ENCODE results near the gene TBC1D22A.
"Not testable (repeated sequence)": the region's sequence is repeated elsewhere in the genome, so short reads cannot be mapped to it uniquely, and the experiment has no call there.

Gene TBC1D22A

GRCh38 chr22:46730568-46731245 is 31.7 kb upstream of the TBC1D22A start:
- in situ Hi-C loops (cut with HindIII; ENCODE audit: low pct_ligation_motif_present, low sequenced_read_pairs): no loop called here
- H3K36me3 ChIP-seq (replicated peaks): peaks cover 2% of the 10 kb centered on the region
- H3K4me3 ChIP-seq (ENCODE audit: low read depth, low read length): no peak overlapping the region
- no peaks in the 10 kb centered on the region for H3K27me3 ChIP-seq (replicated peaks)
- no peak for DNase-seq
- H3K27ac ChIP-seq: no peak overlapping the region
- TF ChIP-seq, protein P1, sequence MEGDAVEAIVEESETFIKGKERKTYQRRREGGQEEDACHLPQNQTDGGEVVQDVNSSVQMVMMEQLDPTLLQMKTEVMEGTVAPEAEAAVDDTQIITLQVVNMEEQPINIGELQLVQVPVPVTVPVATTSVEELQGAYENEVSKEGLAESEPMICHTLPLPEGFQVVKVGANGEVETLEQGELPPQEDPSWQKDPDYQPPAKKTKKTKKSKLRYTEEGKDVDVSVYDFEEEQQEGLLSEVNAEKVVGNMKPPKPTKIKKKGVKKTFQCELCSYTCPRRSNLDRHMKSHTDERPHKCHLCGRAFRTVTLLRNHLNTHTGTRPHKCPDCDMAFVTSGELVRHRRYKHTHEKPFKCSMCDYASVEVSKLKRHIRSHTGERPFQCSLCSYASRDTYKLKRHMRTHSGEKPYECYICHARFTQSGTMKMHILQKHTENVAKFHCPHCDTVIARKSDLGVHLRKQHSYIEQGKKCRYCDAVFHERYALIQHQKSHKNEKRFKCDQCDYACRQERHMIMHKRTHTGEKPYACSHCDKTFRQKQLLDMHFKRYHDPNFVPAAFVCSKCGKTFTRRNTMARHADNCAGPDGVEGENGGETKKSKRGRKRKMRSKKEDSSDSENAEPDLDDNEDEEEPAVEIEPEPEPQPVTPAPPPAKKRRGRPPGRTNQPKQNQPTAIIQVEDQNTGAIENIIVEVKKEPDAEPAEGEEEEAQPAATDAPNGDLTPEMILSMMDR (IDR thresholded peaks at IDR 0.05; ENCODE audit: low read depth, low read length, missing control alignments): no peak

DNA sequence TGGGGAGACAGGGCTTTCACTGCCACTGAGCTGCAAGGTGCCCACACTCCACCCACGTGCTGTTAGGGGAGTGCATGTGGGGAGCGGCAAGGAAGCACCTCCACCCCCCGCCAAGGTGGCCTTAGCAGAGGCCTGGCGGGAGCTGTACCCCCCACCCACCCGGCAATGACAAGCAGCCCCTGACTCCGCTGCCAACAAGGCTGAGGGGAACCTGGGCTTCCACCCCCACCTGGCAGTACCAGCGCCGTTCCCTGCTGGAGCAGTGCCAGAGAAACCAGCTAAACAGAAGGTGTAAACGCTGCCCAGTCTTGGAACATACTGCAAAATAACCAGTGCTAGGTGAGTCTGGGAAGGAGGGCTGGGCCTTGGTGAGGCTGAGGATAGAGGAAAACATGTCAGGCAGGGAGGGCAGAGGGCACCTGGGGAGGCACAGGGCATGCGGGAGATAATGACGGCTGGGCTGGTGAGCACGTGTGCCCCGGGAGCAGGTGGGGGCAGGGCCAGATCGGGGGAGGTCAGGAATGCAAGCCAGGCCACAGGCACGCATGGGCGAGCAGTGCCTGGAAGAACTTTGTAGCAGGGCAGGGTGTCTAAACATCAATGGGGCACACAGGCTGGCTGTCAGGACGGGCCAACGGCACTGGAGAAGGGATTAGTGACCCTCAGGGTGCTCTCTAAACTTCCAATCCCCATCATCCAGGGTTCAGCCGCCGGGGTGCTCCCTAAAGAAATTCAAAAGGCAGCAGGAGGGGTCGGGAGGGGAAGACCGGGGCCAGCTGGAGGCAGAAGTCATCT is 31.0 kb upstream of the TBC1D22A start:
- TF ChIP-seq, protein P1 (IDR thresholded peaks at IDR 0.05; ENCODE audit: low read depth, low read length, missing control alignments): no peak
- in situ Hi-C loops (cut with HindIII; ENCODE audit: low pct_ligation_motif_present, low sequenced_read_pairs): no loop called here
- no peaks in the 10 kb centered on the region for H3K27me3 ChIP-seq (replicated peaks)
- DNase-seq: no peak
- H3K4me3 ChIP-seq (ENCODE audit: low read depth, low read length): no peak overlapping the region
- peaks cover 2% of the 10 kb centered on the region for H3K36me3 ChIP-seq (replicated peaks)
- no peak overlapping the region for H3K27ac ChIP-seq

GRCh38 chr22:46732041-46732379 is 30.4 kb upstream of the TBC1D22A start:
- TF ChIP-seq, protein P1 (IDR thresholded peaks at IDR 0.05; ENCODE audit: low read depth, low read length, missing control alignments): no peak
- H3K27me3 ChIP-seq (replicated peaks): no peaks in the 10 kb centered on the region
- in situ Hi-C loops (cut with HindIII; ENCODE audit: low pct_ligation_motif_present, low sequenced_read_pairs): no loop called here
- peaks cover 2% of the 10 kb centered on the region for H3K36me3 ChIP-seq (replicated peaks)
- H3K4me3 ChIP-seq (ENCODE audit: low read depth, low read length): no peak overlapping the region
- no peak for DNase-seq
- no peak overlapping the region for H3K27ac ChIP-seq

- no peak overlapping the region for H3K27ac ChIP-seq
- H3K4me3 ChIP-seq (ENCODE audit: low read depth, low read length): no peak overlapping the region
- in situ Hi-C loops (cut with HindIII; ENCODE audit: low pct_ligation_motif_present, low sequenced_read_pairs): no loop called here
- no peak for DNase-seq
- no peaks in the 10 kb centered on the region for H3K27me3 ChIP-seq (replicated peaks)
- TF ChIP-seq, protein P1 (IDR thresholded peaks at IDR 0.05; ENCODE audit: low read depth, low read length, missing control alignments): no peak
- peaks cover 2% of the 10 kb centered on the region for H3K36me3 ChIP-seq (replicated peaks)
These were observed 29.9 kb upstream of the TBC1D22A start for GRCh38 chr22:46732513-46732912.

DNA sequence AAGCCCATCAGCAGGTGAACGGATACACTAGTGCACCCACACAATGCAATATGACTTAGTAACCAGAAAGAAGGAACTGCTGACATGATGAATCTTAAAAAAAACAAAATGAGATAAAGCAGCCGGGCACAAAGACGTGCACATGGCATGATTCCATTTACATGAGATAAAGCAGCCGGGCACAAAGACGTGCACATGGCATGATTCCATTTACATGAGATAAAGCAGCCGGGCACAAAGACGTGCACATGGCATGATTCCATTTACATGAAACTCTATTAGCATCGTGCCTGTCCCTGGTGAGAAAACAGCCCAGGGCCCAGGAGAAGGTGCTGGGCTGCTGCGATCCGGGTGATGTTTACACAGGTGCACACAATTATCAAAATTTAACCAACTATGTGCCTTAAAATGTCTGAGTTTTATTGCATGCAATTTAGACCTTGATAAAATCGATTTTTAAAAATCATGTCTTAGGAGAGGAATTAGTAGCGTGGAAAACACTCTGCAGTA is 28.2 kb upstream of the TBC1D22A start:
- DNase-seq; H3K27ac ChIP-seq; H3K4me3 ChIP-seq (ENCODE audit: low read depth, low read length); in situ Hi-C loops (cut with HindIII; ENCODE audit: low pct_ligation_motif_present, low sequenced_read_pairs); H3K36me3 ChIP-seq (replicated peaks); H3K27me3 ChIP-seq (replicated peaks): not testable (repeated sequence)

- no peaks in the 10 kb centered on the region for H3K27me3 ChIP-seq (replicated peaks)
- no peak overlapping the region for H3K27ac ChIP-seq
- TF ChIP-seq, protein P1 (IDR thresholded peaks at IDR 0.05; ENCODE audit: low read depth, low read length, missing control alignments): no peak
- DNase-seq: no peak
- in situ Hi-C loops (cut with HindIII; ENCODE audit: low pct_ligation_motif_present, low sequenced_read_pairs): no loop called here
- no peak overlapping the region for H3K4me3 ChIP-seq (ENCODE audit: low read depth, low read length)
- no peaks in the 10 kb centered on the region for H3K36me3 ChIP-seq (replicated peaks)
These were observed 27.5 kb upstream of the TBC1D22A start for GRCh38 chr22:46734830-46735453.
